CD4-positive, alpha-beta memory T cell (primary cell): ENCODE data around the gene ATXN2L. TPM values are rescaled to one million over a fixed set of nuclear protein-coding genes. Genes with fewer than 3 reads are reported as not detected.
"Not testable (repeated sequence)": the region's sequence is repeated elsewhere in the genome, so short reads cannot be mapped to it uniquely, and the experiment has no call there.

Experiments used
- CTCF ChIA-PET: fragments of 350-600 bp; sonication (Branson Sonifier 250); formaldehyde crosslinking; loops from one replicate; lab custom pipeline; 2021; ENCODE audit warnings: inconsistent platforms; ENCODE audit not compliant: partially characterized antibody; lab: Charles Lee
- POLR2A ChIA-PET: fragments of 350-600 bp; sonication (Branson Sonifier 250); formaldehyde crosslinking; loops from one replicate; lab custom pipeline; 2021; ENCODE audit not compliant: partially characterized antibody; lab: Charles Lee
- DNase-seq, 5 donors: peaks; one replicate each; pipeline versions ENCODE4 v3.0.0 to v3.0.0-alpha.2; 2020 to 2022; ENCODE audit warnings: mixed read lengths in 1 of 5
- H3K27ac ChIP-seq: one replicate; pipeline ENCODE4 v1.7.0; 2013; ENCODE audit warnings: low read depth, low read length
- H3K27me3 ChIP-seq: 2 replicates; pipeline ENCODE4 v1.7.0; 2013; ENCODE audit warnings: mild to moderate bottlenecking, low read length, moderate library complexity; ENCODE audit not compliant: insufficient read depth
- H3K36me3 ChIP-seq: 2 replicates; pipeline ENCODE4 v1.7.0; 2013; ENCODE audit warnings: mild to moderate bottlenecking, low read length, moderate library complexity; ENCODE audit not compliant: insufficient read depth
- H3K4me1 ChIP-seq: 2 replicates; pipeline ENCODE4 v1.7.0; 2013; ENCODE audit warnings: mild to moderate bottlenecking, low read length, moderate library complexity; ENCODE audit not compliant: insufficient read depth
- H3K4me3 ChIP-seq, 2 donors: one replicate each; pipeline ENCODE4 v1.7.0; 2013; ENCODE audit warnings: low read length in 2 of 2, mild to moderate bottlenecking in 1 of 2
- H3K9me3 ChIP-seq, 2 donors: one replicate each; pipeline ENCODE4 v1.7.0; 2013; ENCODE audit warnings: low read length in 2 of 2, control low read depth in 1 of 2; ENCODE audit not compliant: control insufficient read depth in 1 of 2
- H3K27ac Mint-ChIP-seq, 7 donors: one replicate each; pipeline ENCODE4 v1.8.0; 2020 to 2021; ENCODE audit warnings: mixed read lengths in 7 of 7, mild to moderate bottlenecking in 6 of 7, inconsistent platforms in 3 of 7, moderate library complexity in 3 of 7
- H3K27me3 Mint-ChIP-seq, 2 donors: one replicate each; pipeline ENCODE4 v1.8.0; 2020 to 2021; ENCODE audit warnings: mixed read lengths in 2 of 2
- H3K36me3 Mint-ChIP-seq, 2 donors: one replicate each; pipeline ENCODE4 v1.8.0; 2020 to 2021; ENCODE audit warnings: mixed read lengths in 2 of 2, inconsistent platforms in 1 of 2, mild to moderate bottlenecking in 1 of 2
- H3K4me1 Mint-ChIP-seq, 4 donors: one replicate each; pipeline ENCODE4 v1.8.0; 2020 to 2021; ENCODE audit warnings: mixed read lengths in 4 of 4, mild to moderate bottlenecking in 1 of 4
- H3K4me3 Mint-ChIP-seq, 8 donors: one replicate each; pipeline ENCODE4 v1.8.0; 2020 to 2021; ENCODE audit warnings: mixed read lengths in 8 of 8, mild to moderate bottlenecking in 7 of 8, moderate library complexity in 6 of 8, inconsistent platforms in 3 of 8
- H3K9me3 Mint-ChIP-seq, 8 donors: one replicate each; pipeline ENCODE4 v1.8.0; 2020 to 2021; ENCODE audit warnings: mixed read lengths in 8 of 8, mild to moderate bottlenecking in 5 of 8, inconsistent platforms in 3 of 8, moderate library complexity in 1 of 8
- intact Hi-C: fragments of 100-400 bp; cut with micrococcal nuclease; formaldehyde crosslinking; loops from one replicate; pipeline ENCODE4 v1.15.1; 2023
- polyA plus RNA-seq, 2 donors: library from polyadenylated mRNA; unstranded; fragments of 300-500 nt; fragmentation: Illumina TruSeq; gene quantifications; one replicate each; pipeline ENCODE4 v1.2.3, GENCODE V29; 2021
- total RNA-seq, 2 experiments: library from RNA; stranded (reverse); gene quantifications; one replicate each; pipeline ENCODE4 v1.2.3, GENCODE V29; 2021

Gene ATXN2L
- total and polyA plus RNA-seq, 4 experiments from 2014 or later, result 7.1 to 266 (median 150) TPM

- H3K27ac ChIP-seq, H3K4me3 ChIP-seq, H3K9me3 ChIP-seq, H3K36me3 ChIP-seq, DNase-seq, H3K27me3 ChIP-seq, H3K9me3 Mint-ChIP-seq, intact Hi-C loops, H3K27me3 Mint-ChIP-seq: not testable (repeated sequence)
- Mint-ChIP-seq H3K27ac (peak overlapping the region in 5 of 7 donors; percentile 17 to 98 (median 75)), H3K4me3 (peak overlapping the region in 4 of 8 donors; percentile 48 to 74 (median 64)), H3K4me1 (peaks cover 14 to 35% (median 23%) of the 10 kb centered on the region in 4 donors), H3K36me3 (peaks cover 4 to 24% of the 10 kb centered on the region in 2 donors)
- H3K4me1 ChIP-seq, result peaks cover 18% of the 10 kb centered on the region
- POLR2A ChIA-PET, result interaction anchor here (4.1 to 4.6 kb wide), 2 partner anchors 26 to 43 kb away, joined by 56 to 84 read pairs; partner anchors contain the start of genes SH2B1 and TUFM
- CTCF ChIA-PET, result interaction anchor here (1.6 kb wide), 1 partner anchor 26 kb away, joined by 8 read pairs; the partner anchor contains the start of gene TUFM
Observed at GRCh38 chr16:28820546-28820945, 2.3 kb upstream of the ATXN2L start.

- H3K27ac ChIP-seq, result peak overlapping the region; percentile 98
- no peaks in the 10 kb centered on the region for H3K9me3 ChIP-seq
- Mint-ChIP-seq H3K4me3 (peak overlapping the region; percentile 82 to 90 (median 86)), H3K4me1 (peaks cover 23 to 50% (median 34%) of the 10 kb centered on the region in 4 donors), H3K27me3 (peaks cover 0 to 5% of the 10 kb centered on the region in 2 donors), H3K27ac (peak overlapping the region; percentile 90 to 98 (median 93)), H3K36me3 (peaks cover 18 to 39% of the 10 kb centered on the region in 2 donors), H3K9me3 (peaks cover 0 to 5% (median 0%) of the 10 kb centered on the region in 8 donors)
- ChIA-PET POLR2A (interaction anchor here (0.6 to 4.6 kb wide), 19 partner anchors 9 to 1712 kb away, joined by 3 to 84 read pairs (median 6); partner anchors contain the start of genes NFATC2IP, RABEP2, SH2B1 and SPNS1), CTCF (interaction anchor here (0.8 to 2.3 kb wide), 7 partner anchors 10 to 129 kb away, joined by 3 to 9 read pairs (median 3); partner anchors contain the start of genes NFATC2IP and TUFM)
- DNase-seq, result no peak
- H3K4me3 ChIP-seq, result peak overlapping the region; percentile 84 to 97
- intact Hi-C loops, result loop anchor here (1.0 to 2.0 kb wide), 3 partner anchors 103 to 1877 kb away; partner anchors contain the start of genes NFATC2IP, RABEP2 and SRCAP
- no peaks in the 10 kb centered on the region for H3K27me3 ChIP-seq
- H3K4me1 ChIP-seq, result peaks cover 32% of the 10 kb centered on the region
- H3K36me3 ChIP-seq, result peaks cover 18% of the 10 kb centered on the region
Observed at GRCh38 chr16:28821874-28822519, 802 bp upstream of the ATXN2L start.

- Histone ChIP-seq H3K9me3 (no peaks in the 10 kb centered on the region), H3K36me3 (peaks cover 31% of the 10 kb centered on the region), H3K27me3 (no peaks in the 10 kb centered on the region), H3K27ac (peak overlapping the region; percentile 98), H3K4me1 (peaks cover 32% of the 10 kb centered on the region), H3K4me3 (peak overlapping the region; percentile 85 to 97)
- POLR2A ChIA-PET, result interaction anchor here (0.6 to 4.6 kb wide), 19 partner anchors 8 to 1495 kb away, joined by 3 to 84 read pairs (median 6); partner anchors contain the start of genes LAT, NFATC2IP, RABEP2 and SH2B1
- Mint-ChIP-seq H3K27ac (peak overlapping the region; percentile 95 to 99 (median 98)), H3K27me3 (peaks cover 0 to 5% of the 10 kb centered on the region in 2 donors), H3K9me3 (peaks cover 0 to 5% (median 0%) of the 10 kb centered on the region in 8 donors), H3K4me1 (peaks cover 26 to 55% (median 40%) of the 10 kb centered on the region in 4 donors), H3K4me3 (peak overlapping the region; percentile 93 to 99 (median 96)), H3K36me3 (peaks cover 31 to 51% of the 10 kb centered on the region in 2 donors)
- intact Hi-C loops, result loop anchor here (2.0 kb wide), 1 partner anchor 1875 kb away; the partner anchor contains the start of gene SRCAP
- DNase-seq, result peak in 3 of 5 donors; percentile 56 to 65 (median 64)
- CTCF ChIA-PET, result interaction anchor here (1.4 to 2.3 kb wide), 3 partner anchors 39 to 122 kb away, joined by 3 to 9 read pairs (median 5); no protein-coding TSS in a partner anchor
Observed at GRCh38 chr16:28823291-28823872, 583 bp downstream of the ATXN2L start.

GRCh38 chr16:28823873-28824716 lies 1.3 kb downstream of the ATXN2L start:
- CTCF ChIA-PET, result interaction anchor here (1.4 kb wide), 1 partner anchor 121 kb away, joined by 3 read pairs; no protein-coding TSS in a partner anchor
- Mint-ChIP-seq H3K36me3 (peaks cover 35 to 58% of the 10 kb centered on the region in 2 donors), H3K4me3 (peak overlapping the region; percentile 93 to 99 (median 96)), H3K27me3 (peaks cover 0 to 5% of the 10 kb centered on the region in 2 donors), H3K27ac (peak overlapping the region; percentile 96 to 100 (median 98)), H3K4me1 (peaks cover 27 to 58% (median 40%) of the 10 kb centered on the region in 4 donors), H3K9me3 (peaks cover 0 to 5% (median 0%) of the 10 kb centered on the region in 8 donors)
- POLR2A ChIA-PET, result interaction anchor here (0.6 to 4.6 kb wide), 12 partner anchors 13 to 163 kb away, joined by 3 to 84 read pairs (median 6); partner anchors contain the start of genes LAT, NFATC2IP, RABEP2 and SH2B1
- peak overlapping the region; percentile 85 to 97 for H3K4me3 ChIP-seq
- no peaks in the 10 kb centered on the region for H3K9me3 ChIP-seq
- peaks cover 32% of the 10 kb centered on the region for H3K4me1 ChIP-seq
- H3K27me3 ChIP-seq, result no peaks in the 10 kb centered on the region
- peak; percentile 94 to 99 (median 95) for DNase-seq
- H3K36me3 ChIP-seq, result peaks cover 36% of the 10 kb centered on the region
- H3K27ac ChIP-seq, result peak overlapping the region; percentile 98
- intact Hi-C loops, result loop anchor here (1.0 to 2.0 kb wide), 5 partner anchors 15 to 1875 kb away; partner anchors contain the start of genes SPNS1, SRCAP and TUFM

- Histone ChIP-seq H3K4me1 (peaks cover 32% of the 10 kb centered on the region), H3K4me3 (peak overlapping the region; percentile 85 to 97), H3K36me3 (peaks cover 42% of the 10 kb centered on the region), H3K27me3 (no peaks in the 10 kb centered on the region), H3K27ac (peak overlapping the region; percentile 98), H3K9me3 (no peaks in the 10 kb centered on the region)
- ChIA-PET CTCF (interaction anchor here (1.4 kb wide), 1 partner anchor 121 kb away, joined by 3 read pairs; no protein-coding TSS in a partner anchor), POLR2A (interaction anchor here (1.4 to 4.6 kb wide), 3 partner anchors 21 to 112 kb away, joined by 4 to 84 read pairs (median 6); partner anchors contain the start of genes RABEP2 and TUFM)
- Mint-ChIP-seq H3K27ac (peak overlapping the region; percentile 96 to 100 (median 98)), H3K27me3 (peaks cover 0 to 5% of the 10 kb centered on the region in 2 donors), H3K9me3 (peaks cover 0 to 5% (median 0%) of the 10 kb centered on the region in 8 donors), H3K4me1 (peaks cover 27 to 58% (median 40%) of the 10 kb centered on the region in 4 donors), H3K4me3 (peak overlapping the region; percentile 93 to 99 (median 96)), H3K36me3 (peaks cover 36 to 63% of the 10 kb centered on the region in 2 donors)
- no peak for DNase-seq
- intact Hi-C loops, result loop anchor here (1.0 to 2.0 kb wide), 4 partner anchors 14 to 150 kb away; partner anchors contain the start of genes SPNS1 and TUFM
Observed at GRCh38 chr16:28824717-28824973, 1.8 kb downstream of the ATXN2L start.

GRCh38 chr16:28826141-28826540 lies 3.3 kb downstream of the ATXN2L start:
- peaks cover 56% of the 10 kb centered on the region for H3K36me3 ChIP-seq
- H3K4me3 ChIP-seq, result no peak overlapping the region
- peaks cover 26 to 51% (median 39%) of the 10 kb centered on the region in 4 donors for H3K4me1 Mint-ChIP-seq
- ChIA-PET CTCF (interaction anchor here (1.2 kb wide), 1 partner anchor 118 kb away, joined by 4 read pairs; no protein-coding TSS in a partner anchor), POLR2A (no interaction called here)
- H3K4me1 ChIP-seq, result peaks cover 32% of the 10 kb centered on the region
- H3K4me3 Mint-ChIP-seq, result peak overlapping the region in 7 of 8 donors; percentile 20 to 72 (median 36)
- intact Hi-C loops, result no loop called here
- H3K9me3 ChIP-seq, result no peaks in the 10 kb centered on the region
- DNase-seq, result no peak
- H3K36me3 Mint-ChIP-seq, result peaks cover 51 to 78% of the 10 kb centered on the region in 2 donors
- peak overlapping the region; percentile 98 for H3K27ac ChIP-seq
- peak overlapping the region in 5 of 7 donors; percentile 45 to 98 (median 91) for H3K27ac Mint-ChIP-seq
- H3K9me3 Mint-ChIP-seq, result peaks cover 0 to 4% (median 0%) of the 10 kb centered on the region in 8 donors
- H3K27me3 ChIP-seq, result no peaks in the 10 kb centered on the region
- H3K27me3 Mint-ChIP-seq, result peaks cover 0 to 4% of the 10 kb centered on the region in 2 donors
